HUDEP-2 (cell line): ENCODE data around the gene L3MBTL3.

Experiments used
- DNase-seq, 76 experiments: peaks; one replicate each; lab custom pipeline; 2025; ENCODE audit not compliant: unreplicated experiment in 76 of 76; lab: John Stamatoyannopoulos, UW

L3MBTL3 gene

DNA sequence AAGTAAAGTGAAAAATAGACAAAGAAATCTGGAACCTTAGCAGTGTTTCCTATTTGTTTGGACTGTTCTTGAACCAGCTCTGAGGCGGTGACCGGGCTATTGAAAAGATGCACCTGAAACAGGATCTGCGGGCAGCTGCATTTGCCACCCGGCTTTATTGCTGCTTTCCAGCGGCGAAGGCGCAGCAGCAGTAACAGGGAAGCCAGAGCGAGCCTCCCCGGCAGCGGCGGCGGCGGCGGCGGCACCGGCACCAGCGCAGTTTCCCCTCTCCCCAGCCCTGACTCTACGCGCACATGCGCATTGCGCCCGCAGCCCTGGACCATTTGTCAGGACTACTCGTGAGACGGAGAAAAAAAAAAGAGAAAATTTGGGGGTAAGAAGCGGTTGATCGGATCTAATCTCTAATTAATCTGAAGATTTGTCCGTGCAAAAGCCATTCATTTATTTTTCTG, at the start of gene L3MBTL3:
Gene L3MBTL3 (plus strand): TSS at position 290 of the 452 bp plus-strand sequence. CDS start 24,119 bp downstream, outside the sequence.
- peak in 65 of 76 experiments; percentile 6 to 77 (median 52) for DNase-seq

DNA sequence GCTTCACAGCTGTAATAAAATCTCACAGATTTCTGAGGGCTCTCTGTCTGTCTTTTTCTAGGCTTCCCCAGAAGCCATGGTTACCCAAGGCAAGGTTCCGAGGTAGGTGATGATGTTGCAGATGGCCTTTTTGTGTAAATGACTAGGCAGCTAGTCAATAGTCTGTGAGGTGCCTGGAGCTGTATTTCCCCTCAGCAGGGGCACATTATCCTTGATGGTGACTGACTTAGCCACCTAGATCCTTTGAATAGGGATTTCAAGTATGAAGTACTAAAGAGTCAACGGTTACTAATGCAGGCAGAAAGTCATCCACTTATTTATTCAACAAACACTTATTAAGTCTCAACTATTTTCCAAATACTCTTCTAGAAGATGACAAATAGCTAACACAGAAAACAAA, 49.3 kb upstream of the L3MBTL3 start:
- no peak for DNase-seq

DNA sequence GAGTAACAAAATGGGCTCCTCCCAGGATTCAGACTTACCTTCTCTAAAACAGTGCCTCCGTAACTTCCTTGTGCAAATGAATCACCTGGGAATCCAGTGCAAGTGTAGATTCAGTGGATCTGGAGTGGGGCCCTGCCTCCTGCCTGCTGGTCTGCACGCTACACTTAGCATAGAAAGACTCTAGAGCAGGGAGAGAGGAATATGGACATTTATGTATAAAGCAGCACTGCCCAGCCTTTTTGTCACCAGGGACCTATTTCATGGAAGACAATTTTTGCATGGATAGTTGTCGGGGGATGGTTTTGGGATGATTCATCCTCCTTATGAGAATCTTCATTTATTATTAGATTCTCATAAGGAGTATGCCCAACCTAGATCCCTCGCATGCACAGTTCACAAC, 42.3 kb upstream of the L3MBTL3 start:
- DNase-seq, result no peak

DNA sequence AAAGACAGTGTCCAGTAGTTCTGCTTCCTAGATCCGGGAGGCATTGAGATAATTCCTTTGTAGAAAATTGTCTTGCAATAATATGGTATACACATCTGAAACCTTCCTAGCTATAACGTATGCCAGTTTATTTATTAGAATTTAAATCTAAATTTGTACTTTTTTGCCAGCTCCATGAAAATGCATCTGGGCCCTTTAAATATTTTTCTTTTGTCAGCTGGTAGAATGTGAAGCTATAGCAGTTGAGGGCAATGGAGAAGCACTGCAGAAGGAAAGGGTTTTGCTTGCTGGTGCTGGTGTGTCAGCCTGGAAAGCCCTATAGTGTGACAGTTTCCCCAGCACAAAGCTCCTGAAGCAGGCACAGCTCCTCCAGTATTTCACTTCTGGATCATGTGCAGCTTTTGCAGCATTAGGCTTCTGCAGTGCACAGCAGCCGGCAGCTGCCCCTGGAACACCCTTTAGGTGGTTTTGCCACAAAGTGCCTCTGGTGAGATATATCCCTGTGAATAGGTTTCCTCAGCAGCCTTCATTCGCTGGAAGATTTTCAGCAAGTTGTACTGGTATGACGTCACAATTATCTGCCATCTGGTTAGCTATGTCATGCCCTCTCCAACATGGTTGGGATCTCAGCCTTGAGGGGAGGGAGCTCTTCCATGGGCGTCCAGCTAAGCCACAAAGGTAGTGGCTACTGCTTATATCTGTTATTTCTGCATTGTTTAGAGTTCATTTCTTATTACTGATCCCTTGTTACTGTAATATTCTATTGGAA, 40.0 kb upstream of the L3MBTL3 start:
- no peak for DNase-seq

DNA sequence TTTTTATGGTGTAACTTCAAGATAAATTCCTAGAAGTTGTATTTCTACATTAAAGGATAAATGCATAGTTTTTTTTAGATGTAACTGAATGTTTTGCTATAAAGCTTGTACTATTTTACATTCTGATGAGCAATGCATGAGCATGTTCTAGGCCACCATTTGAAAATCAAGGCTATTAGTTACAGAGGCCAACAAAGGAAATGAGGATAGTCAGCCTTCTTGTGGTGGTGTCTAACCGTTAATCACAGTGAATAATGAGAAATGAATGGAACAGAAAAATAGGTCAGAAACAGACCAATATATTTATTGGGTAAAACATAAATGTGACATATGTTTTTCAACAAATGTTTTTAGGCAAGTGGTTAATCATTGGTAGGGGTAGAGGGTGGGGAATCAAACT, 37.6 kb upstream of the L3MBTL3 start:
- no peak for DNase-seq

DNA sequence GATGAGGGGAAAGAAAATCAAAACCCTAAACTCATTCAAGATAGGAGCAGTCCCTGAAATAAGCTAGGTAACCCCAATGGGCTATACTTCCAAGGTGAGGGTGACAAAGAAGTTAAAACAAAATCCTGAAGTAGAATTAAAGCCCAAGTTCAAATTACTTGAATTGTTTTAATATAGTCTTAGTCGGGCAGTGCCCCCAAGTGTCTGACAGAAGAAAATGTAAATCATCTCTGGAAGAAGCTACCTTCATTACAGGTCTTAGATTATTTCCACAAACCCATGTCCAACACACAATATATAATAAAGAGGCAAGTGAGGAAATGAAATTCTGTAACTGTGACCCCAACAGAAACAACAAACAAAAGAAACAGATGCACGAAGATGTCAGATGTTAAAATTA, 36.8 kb upstream of the L3MBTL3 start:
- peak in 5 of 76 experiments; percentile 3 to 22 (median 18) for DNase-seq

DNA sequence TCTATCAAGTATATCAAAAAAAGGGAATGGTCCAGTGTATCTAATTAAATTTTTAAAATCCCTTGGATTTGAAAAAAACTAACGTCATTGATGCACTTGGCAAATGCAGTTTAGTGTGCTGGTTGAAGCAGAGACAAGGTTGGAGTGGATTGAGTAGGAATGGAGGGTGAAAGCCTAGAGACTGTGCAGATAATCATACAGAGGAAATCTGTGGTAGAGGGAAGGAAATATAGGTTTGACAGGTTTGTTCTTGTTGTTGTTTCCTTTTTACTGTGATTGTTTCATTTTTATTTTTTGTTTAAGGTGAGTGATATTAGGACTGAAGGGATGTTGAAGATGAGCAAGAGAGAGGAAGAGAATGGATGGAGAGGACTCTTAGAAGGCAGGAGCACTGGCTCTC, 29.0 kb upstream of the L3MBTL3 start:
- DNase-seq, result no peak

DNA sequence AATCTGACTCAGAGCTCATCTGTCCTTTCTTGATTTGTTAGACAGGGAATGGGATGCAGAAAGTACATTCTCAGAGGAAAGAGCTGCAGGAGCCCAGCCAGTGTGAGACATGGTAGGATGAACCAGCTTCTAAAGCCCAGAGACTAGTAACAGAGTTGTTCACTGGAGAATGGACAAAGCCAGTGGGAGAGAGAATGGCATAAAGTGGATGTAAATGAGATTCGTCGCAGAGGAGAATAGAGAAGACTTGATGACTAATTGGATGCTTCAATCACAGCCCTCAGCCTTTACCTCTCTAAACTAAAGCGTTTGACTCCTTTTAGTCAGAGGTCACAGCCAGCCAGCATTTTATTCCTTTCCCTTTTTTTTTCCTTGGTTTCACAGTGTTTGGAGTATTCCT, 25.5 kb upstream of the L3MBTL3 start:
- DNase-seq, result no peak

DNA sequence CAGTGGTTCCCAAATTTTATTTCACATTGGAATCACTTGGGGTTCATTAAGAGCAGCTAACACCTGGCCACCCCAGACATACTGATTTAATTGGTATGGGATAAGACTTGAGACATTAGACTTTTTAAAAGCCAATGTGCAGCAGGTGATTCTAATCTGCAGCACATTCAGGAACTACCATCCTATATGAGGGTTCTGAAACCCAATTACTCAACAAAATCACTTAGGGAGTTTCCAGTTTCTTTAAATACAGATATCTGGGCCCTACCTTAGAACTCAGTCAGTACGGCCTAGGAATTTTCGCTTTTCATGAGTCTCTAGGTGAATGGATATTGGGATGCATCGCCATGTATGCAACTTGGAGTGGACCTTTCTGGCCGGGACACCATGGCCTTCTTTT, 24.0 kb upstream of the L3MBTL3 start:
- DNase-seq, result no peak

DNA sequence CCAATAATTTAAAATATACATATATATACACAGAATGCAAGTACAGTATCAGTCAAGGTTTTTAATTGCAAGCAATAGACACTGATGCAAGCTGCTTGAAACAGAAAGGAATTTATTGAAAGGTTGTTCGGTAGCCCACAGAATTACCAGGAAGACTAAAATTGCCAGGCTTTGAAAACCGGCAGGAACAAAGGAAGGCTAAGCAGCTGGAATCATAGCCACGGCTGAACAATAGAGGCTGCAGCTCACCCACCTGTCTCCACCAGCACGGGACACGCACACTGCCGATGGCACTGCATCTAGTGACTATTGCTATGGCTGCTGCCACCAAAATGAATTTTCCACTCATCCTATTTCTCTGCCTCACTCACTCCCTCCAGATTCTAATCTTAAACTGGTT, 22.0 kb upstream of the L3MBTL3 start:
- DNase-seq, result no peak

DNA sequence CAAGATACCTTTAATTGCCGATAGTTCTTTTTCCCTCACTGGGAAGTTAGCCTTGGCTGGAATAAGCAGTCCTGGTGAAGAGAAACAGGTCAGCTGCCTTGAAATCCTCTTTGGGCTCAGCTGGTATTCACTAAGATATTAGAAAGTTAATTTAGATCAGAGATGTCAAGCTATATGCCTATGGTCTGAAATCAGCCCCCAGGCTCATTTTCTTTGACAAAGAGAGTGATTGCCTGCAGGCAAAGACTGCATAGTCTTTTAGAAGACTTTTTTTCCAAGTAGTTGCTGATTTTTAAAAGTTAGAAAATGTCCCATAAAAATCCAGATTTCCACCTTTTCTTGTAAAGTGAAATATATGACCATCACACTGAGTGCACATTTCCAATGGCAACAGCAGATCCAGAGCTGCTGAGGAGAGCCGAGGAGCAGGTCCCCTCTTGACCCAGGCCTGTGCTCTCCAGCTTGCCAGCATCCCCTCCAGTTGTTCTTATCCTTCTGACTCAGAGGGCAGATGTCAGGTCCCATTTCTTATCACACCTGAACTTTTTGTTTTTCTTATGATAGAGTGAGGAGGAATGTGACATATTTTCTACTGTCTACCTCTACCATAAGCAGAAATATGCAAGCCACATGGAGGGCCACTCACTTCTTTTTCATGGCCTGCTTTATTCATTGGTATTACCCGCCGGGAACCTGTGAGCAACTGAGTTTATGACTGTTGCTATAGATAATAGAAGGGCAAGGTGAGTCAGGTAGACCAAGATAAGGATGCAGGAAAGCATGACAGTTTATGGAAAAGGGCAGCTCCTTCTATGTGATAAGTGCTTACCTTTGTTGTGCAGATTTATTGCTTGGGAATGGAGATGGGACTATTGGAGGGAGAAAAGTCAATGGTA, 17.6 kb upstream of the L3MBTL3 start:
- no peak for DNase-seq

DNA sequence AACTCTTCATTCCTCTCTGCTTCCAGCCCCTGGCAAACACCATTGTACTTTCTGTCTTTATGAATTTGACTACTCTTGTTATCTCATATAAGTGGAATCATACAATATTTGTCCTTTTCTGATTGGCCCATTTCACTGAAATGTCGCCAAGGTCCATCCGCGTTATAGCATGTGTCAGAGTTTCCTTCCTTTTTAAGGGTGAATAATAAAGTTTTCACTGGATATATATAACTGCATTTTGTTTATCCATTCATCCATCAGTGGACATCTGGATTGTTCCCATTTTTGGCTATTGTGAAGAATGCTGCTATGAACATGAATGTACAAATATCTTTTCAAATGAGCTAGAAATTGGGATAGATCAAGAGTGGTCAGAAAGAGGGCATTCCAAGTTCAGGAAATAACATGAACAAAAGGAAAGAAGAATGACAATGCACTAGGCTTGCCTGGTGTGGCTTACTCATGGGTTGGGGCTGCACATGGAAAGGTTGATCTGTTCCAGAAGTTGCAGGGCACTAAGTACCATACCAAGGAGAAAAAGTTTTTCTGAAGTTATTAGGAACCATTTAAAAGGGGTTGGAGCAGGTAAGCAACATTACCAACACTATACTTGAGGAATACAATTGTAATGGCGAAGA, 10.0 kb upstream of the L3MBTL3 start:
- DNase-seq, result no peak

DNA sequence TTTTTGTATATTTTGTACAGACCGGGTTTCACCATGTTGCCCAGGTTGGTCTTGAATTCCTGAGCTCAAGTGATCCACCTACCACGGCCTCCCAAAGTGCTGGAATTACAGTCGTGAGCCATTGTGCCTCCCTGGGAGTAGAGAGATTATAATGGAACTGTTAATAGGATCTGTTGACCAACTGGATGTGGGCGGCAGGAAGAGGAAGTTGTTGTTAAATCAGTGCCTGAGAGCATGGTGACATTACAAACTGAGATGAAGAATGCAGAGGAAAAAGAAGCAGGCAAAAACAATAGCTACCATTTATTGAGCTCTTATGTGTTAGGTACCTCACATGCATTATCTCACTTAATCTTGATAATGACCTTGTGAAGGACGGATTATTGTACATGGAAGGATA, 9.2 kb upstream of the L3MBTL3 start:
- no peak for DNase-seq

DNA sequence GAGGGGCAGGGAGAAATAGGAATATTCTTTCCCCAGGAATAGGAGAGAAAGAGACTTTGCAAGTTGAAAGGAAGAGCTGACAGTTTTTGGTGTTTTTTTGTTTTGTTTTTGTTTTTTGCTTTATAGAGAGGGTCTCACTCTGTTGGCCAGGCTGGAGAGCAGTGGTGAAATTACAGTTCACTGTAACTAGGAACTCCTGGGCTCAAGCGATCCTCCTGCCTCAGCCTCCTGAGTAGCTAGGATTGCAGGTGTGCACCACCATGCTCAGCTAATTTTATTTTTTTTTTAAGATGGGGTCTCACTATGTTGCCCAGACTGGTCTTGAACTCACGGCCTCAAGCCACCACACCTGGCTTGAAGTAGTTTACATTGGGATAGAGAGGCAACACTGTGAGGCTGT, 8.0 kb upstream of the L3MBTL3 start:
- no peak for DNase-seq

DNA sequence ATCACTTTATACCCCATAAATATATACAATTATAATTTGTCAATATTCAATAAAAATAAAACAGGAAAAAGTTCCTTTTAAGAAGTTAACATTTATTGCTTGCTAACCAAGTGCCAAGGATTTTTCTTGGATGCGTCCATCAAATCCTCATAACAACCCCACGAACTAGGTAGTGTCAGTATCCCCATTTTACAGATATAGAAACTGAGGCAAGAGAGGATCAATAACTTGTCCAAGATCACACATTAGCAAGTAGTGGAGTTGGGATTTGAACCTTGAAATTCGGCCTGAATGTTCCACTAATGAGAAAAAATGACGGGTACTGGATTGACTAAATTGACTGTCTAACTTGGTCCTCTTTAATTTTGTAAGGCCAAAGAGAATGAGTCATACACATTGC, 5.7 kb upstream of the L3MBTL3 start:
- DNase-seq, result no peak

DNA sequence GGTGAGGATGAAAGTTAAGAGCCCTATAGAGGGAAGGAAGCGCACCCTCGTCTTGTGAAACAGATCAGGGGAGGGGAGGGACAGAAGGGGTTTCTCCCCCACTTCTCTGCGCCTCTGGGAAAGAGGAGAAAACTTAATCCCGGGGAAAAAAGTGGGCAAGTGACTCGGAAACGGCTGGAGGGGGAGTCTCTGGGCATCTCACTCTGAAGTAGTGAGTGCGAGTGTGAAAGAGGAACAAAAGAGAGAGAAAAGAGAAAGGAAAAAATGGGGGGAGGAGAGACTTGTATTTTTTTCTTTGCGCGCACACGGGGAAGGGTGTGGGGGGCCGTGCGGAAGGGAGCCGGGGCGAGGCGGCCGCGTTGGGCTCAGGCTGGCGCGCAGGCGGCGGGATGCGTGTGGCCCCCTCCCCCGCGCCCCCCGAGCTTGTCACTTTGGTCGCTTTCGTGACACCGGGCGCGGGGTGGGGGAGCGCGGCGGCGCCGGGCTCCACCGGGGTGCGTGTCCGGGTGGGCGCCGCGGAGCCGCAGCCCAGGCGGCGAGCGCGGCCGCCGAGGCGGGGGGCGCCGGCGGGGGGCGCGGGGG, 454 bp downstream of the L3MBTL3 start:
- peak in 6 of 76 experiments; percentile 10 to 49 (median 19) for DNase-seq

DNA sequence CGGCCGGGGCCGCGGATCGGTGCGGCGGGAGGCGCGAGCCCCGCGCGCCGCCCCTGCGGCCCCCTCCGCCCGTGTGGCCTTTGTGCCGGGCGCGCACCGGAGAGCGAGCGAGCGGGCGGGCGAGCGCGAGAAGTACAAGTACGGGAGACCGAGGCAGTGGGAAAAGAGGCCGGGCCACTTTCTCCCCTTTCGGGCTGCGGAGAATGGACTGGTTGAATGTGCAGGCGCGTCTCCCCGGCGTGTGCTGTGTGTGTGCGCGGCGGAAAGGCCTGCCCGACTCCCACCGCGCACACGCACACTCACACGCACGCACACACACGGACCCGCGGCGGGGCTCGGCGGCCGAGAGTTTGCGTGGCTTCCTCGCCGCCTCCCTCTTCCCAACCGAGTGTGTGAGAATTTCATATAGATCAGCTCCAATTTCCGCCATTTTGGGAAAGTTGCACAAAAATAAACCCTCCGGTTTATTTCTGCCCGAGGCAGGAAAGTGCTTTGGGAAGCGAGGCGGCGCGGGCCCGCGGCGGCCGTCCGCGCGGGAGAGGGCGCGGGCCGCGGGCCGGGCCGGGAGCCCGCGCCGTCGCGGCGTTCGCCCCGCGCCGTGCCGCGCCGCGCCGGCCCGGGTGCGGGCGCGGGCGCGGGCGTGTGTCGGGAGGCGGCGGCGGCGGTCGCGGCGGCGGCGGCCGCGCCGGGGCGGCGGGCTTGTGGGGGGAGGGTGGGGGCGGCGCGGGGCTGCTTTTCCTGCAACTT, 1.1 kb downstream of the L3MBTL3 start:
- DNase-seq, result peak in 15 of 76 experiments; percentile 12 to 40 (median 25)

DNA sequence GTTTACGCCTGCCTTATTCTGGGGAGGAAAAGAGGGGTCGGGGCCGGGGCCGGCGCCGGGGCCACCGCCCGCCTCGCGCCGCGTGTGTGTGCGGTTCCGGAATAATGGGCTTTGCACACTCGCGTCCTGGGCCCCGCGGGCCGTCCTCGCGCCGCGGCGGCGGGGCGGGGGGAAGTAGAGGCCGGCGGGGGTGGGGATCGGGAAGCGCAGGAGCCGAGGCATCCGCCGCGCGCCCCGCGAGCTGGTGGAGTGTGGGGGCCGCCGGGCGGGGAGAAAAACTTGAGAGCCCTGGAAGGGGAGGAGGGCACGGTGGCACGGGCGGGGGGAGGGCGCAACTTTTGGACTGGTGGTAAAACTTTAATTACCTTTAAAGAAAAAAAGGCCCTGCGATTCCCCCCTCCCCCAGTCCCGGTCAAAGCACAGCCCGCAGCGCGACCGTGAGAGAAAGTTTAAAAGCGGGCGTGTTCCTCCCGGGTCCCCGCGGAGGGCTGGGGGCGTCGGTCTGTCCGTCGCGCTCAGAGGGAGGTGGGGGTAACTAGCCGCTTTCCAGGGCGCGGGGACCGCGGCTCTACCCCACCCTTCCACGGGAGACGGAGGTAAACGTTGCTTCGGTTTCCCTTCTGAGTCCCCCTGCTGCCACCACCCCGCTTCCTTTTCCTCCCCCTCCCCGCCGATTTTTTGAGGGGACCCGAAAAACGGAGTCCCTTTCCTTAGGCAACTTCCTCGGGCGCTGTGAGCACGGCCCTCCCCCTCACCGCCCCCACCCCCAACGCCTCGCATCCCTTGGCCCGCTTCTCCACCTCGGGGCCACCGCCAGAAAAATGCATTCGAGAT, 1.9 kb downstream of the L3MBTL3 start:
- DNase-seq, result peak in 8 of 76 experiments; percentile 6 to 39 (median 22)
